Stimulated activated CD4-positive, alpha-beta T cell treated with anti-CD3 and anti-CD28 coated beads, TNF-alpha, amount 100 ng/mL, for 4 hours (primary cell): Measurements from ENCODE around the gene ANKRD35.

Source experiments
- DNase-seq, 3 experiments: peaks; one replicate each; pipeline ENCODE4 v3.0.0-alpha.2; 2020; ENCODE audit warnings: low read depth in 3 of 3

The ANKRD35 gene

GRCh38 chr1:145893306-145894055, 7.8 kb upstream of the ANKRD35 start:
- DNase-seq = no peak

GRCh38 chr1:145892486-145893087, 6.9 kb upstream of the ANKRD35 start:
- DNase-seq = no peak

GRCh38 chr1:145891587-145892485, 6.2 kb upstream of the ANKRD35 start:
- peak in 2 of 3 experiments; percentile 21 to 26 for DNase-seq

GRCh38 chr1:145891143-145891542, 5.5 kb upstream of the ANKRD35 start:
- DNase-seq = no peak

- no peak for DNase-seq
Observed at GRCh38 chr1:145889722-145890121, 4.1 kb upstream of the ANKRD35 start.

GRCh38 chr1:145887631-145888030, 2.0 kb upstream of the ANKRD35 start:
- DNase-seq = no peak

- DNase-seq = no peak
Observed at GRCh38 chr1:145886816-145887215, 1.1 kb upstream of the ANKRD35 start.

- DNase-seq = no peak
Observed at GRCh38 chr1:145886390-145886789, 724 bp upstream of the ANKRD35 start.

GRCh38 chr1:145884675-145885074, 991 bp downstream of the ANKRD35 start:
- no peak for DNase-seq

- DNase-seq = no peak
Observed at GRCh38 chr1:145879775-145880174, 5.9 kb downstream of the ANKRD35 start.

GRCh38 chr1:145878724-145879123, 6.9 kb downstream of the ANKRD35 start:
- no peak for DNase-seq

GRCh38 chr1:145877923-145878486, 7.7 kb downstream of the ANKRD35 start:
- no peak for DNase-seq

GRCh38 chr1:145874646-145875045, 11.0 kb downstream of the ANKRD35 start:
- DNase-seq = no peak

GRCh38 chr1:145871994-145872924, 13.4 kb downstream of the ANKRD35 start:
- DNase-seq = peak; percentile 5 to 24 (median 6)

GRCh38 chr1:145868232-145868631, 17.4 kb downstream of the ANKRD35 start:
- DNase-seq = no peak

GRCh38 chr1:145863282-145864018, 22.2 kb downstream of the ANKRD35 start:
- DNase-seq = no peak

- DNase-seq = peak; percentile 60 to 64 (median 64)
Observed at GRCh38 chr1:145859491-145860023, 26.1 kb downstream of the ANKRD35 start.

- DNase-seq = peak; percentile 56 to 77 (median 66)
Observed at GRCh38 chr1:145858901-145859490, 26.7 kb downstream of the ANKRD35 start, which contains the start of gene PIAS3. PIAS3 (minus strand) TSS chr1:145859081; CDS start chr1:145858990, 91 bp downstream.

- DNase-seq = peak in 1 of 3 experiments; percentile 9
Observed at GRCh38 chr1:145858238-145858900, 27.3 kb downstream of the ANKRD35 start.
